Calu3 (cell line): Measurements from ENCODE around the gene IRX1. TPM values are rescaled to one million over a fixed set of nuclear protein-coding genes. Genes with fewer than 3 reads are reported as not detected.

ENCODE experiments used
- BruUV-seq: library from RNA; stranded (reverse); fragments of 400-500 nt; replicated peaks from 2 replicates; lab custom pipeline; 2021; lab: Mats Ljungman, UMichigan
- CTCF ChIA-PET: fragments of 300-600 bp; sonication (Branson Sonifier 250); formaldehyde crosslinking; loops from one replicate; lab custom pipeline; 2022; ENCODE audit warnings: antibody characterized with exemption; lab: Charles Lee
- DNase-seq: peaks from one replicate; pipeline ENCODE4 v3.0.0; 2022
- H3K27ac Mint-ChIP-seq: one replicate; pipeline ENCODE4 v1.8.0; 2022; ENCODE audit warnings: mixed read lengths; ENCODE audit not compliant: unreplicated experiment
- H3K27me3 Mint-ChIP-seq: one replicate; pipeline ENCODE4 v1.8.0; 2022; ENCODE audit warnings: mixed read lengths; ENCODE audit not compliant: unreplicated experiment
- H3K36me3 Mint-ChIP-seq: one replicate; pipeline ENCODE4 v1.8.0; 2022; ENCODE audit warnings: mild to moderate bottlenecking, moderate library complexity, mixed read lengths; ENCODE audit not compliant: insufficient read depth, unreplicated experiment
- H3K4me1 Mint-ChIP-seq: one replicate; pipeline ENCODE4 v1.8.0; 2022; ENCODE audit warnings: mild to moderate bottlenecking, low read depth, mixed read lengths; ENCODE audit not compliant: unreplicated experiment
- H3K4me3 Mint-ChIP-seq: one replicate; pipeline ENCODE4 v1.8.0; 2022; ENCODE audit warnings: mild to moderate bottlenecking, low read depth, moderate library complexity, mixed read lengths; ENCODE audit not compliant: unreplicated experiment
- H3K9me3 Mint-ChIP-seq: one replicate; pipeline ENCODE4 v1.8.0; 2022; ENCODE audit warnings: low read depth, mixed read lengths; ENCODE audit not compliant: unreplicated experiment
- CTCF ChIP-seq: fragments of 200-600 bp; IDR thresholded peaks from one replicate; pipeline ENCODE4 v1.8.0; 2022; ENCODE audit warnings: antibody characterized with exemption; ENCODE audit not compliant: unreplicated experiment
- intact Hi-C: fragments of 100-400 bp; cut with micrococcal nuclease; formaldehyde crosslinking; loops from one replicate; pipeline ENCODE4 v1.10.0; 2022; ENCODE audit not compliant: unreplicated experiment
- total RNA-seq: library from RNA; stranded (reverse); gene quantifications from 2 replicates; pipeline ENCODE4 v1.2.3, GENCODE V29; 2022

The IRX1 gene
- total RNA-seq, 1 experiment from 2014 or later: not detected

DNA sequence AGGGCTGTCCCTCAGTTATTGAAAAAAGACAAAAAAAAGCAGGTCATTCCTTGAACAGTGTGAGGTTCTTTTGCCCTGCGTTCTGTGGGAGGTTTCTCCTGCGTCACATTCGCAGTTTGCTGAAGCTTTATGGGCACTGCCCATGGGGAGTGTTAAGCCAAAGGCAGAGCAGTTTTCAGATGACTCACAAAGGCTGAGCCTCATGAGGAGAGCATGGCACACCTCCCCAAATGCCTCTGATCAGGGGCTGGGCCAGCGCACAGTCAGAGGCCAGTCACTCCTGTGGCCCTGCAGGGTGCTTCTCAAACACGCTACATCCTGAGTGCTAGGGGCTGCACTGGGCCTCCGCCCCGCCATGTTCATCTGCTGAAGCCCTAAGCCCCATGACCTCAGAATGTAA, 38.4 kb downstream of the IRX1 start:
- BruUV-seq: no TSS peak
- H3K9me3 Mint-ChIP-seq: peaks cover 11% of the 10 kb centered on the region

GRCh38 chr5:3639175-3639574, 43.5 kb downstream of the IRX1 start:
- no TSS peak for BruUV-seq

More for the DNA sequence above, 38.4 kb downstream of the IRX1 start:
- no peak for DNase-seq
- no peak for TF ChIP-seq CTCF
- H3K36me3 Mint-ChIP-seq: no peaks in the 10 kb centered on the region
- H3K27ac Mint-ChIP-seq: no peak overlapping the region
- no peak overlapping the region for H3K4me3 Mint-ChIP-seq
- H3K4me1 Mint-ChIP-seq: no peaks in the 10 kb centered on the region
- CTCF ChIA-PET: no interaction called here
- no peaks in the 10 kb centered on the region for H3K27me3 Mint-ChIP-seq
- intact Hi-C loops: no loop called here

DNA sequence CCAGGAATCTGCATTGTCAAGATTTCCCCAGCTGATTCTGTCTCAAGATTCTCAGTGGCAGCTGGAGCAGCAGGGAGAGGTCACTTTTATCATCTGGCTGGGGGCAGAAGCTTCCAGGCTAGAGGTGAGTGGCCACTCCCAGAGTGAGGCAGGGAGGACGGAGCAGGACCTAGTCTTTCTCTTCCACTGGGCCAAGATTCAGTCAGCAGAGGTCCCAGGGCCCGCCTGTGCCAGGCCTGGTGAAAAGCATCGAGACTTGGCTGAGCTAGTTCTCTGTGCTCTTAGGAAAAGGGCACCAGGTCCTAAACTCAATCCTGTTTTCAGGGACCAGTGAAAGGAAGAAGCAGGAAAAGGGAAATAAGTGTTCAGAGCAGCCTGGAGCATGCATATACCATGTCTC, 46.6 kb downstream of the IRX1 start:
- DNase-seq: no peak
- no peaks in the 10 kb centered on the region for H3K4me1 Mint-ChIP-seq
- CTCF ChIA-PET: no interaction called here
- no peak for TF ChIP-seq CTCF
- H3K4me3 Mint-ChIP-seq: no peak overlapping the region
- H3K9me3 Mint-ChIP-seq: peaks cover 10% of the 10 kb centered on the region
- intact Hi-C loops: no loop called here
- no peaks in the 10 kb centered on the region for H3K36me3 Mint-ChIP-seq
- no peaks in the 10 kb centered on the region for H3K27me3 Mint-ChIP-seq
- no peak overlapping the region for H3K27ac Mint-ChIP-seq
- no TSS peak for BruUV-seq

More at GRCh38 chr5:3639175-3639574, 43.5 kb downstream of the IRX1 start:
- Mint-ChIP-seq H3K27me3 (no peaks in the 10 kb centered on the region), H3K27ac (no peak overlapping the region), H3K4me3 (no peak overlapping the region), H3K36me3 (no peaks in the 10 kb centered on the region), H3K9me3 (peaks cover 10% of the 10 kb centered on the region), H3K4me1 (no peaks in the 10 kb centered on the region)
- TF ChIP-seq CTCF: no peak
- CTCF ChIA-PET: no interaction called here
- intact Hi-C loops: no loop called here
- DNase-seq: no peak

DNA sequence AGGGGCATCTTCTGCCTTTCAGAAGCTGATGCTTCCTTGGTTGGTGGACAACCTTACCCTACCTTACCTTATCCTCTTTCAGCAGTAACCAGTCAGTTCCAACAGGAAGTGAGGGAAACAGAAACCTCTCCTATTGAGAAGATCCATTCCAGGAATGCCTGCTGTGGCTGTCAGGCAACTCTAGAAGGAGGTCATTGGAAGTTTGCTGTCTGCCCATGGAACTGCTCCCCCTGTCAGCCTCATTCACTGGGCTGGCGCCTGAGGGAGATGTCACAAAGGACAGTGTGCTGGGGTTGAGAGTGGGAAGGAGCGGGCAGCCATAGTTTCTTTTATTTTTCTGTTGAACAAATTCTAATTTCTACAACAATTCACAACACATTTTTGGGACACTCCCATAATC, 54.7 kb downstream of the IRX1 start:
- no peak for TF ChIP-seq CTCF
- no peaks in the 10 kb centered on the region for H3K4me1 Mint-ChIP-seq
- intact Hi-C loops: no loop called here
- H3K36me3 Mint-ChIP-seq: no peaks in the 10 kb centered on the region
- H3K27ac Mint-ChIP-seq: no peak overlapping the region
- no TSS peak for BruUV-seq
- DNase-seq: no peak
- CTCF ChIA-PET: no interaction called here
- H3K9me3 Mint-ChIP-seq: peaks cover 10% of the 10 kb centered on the region
- H3K4me3 Mint-ChIP-seq: no peak overlapping the region
- no peaks in the 10 kb centered on the region for H3K27me3 Mint-ChIP-seq

DNA sequence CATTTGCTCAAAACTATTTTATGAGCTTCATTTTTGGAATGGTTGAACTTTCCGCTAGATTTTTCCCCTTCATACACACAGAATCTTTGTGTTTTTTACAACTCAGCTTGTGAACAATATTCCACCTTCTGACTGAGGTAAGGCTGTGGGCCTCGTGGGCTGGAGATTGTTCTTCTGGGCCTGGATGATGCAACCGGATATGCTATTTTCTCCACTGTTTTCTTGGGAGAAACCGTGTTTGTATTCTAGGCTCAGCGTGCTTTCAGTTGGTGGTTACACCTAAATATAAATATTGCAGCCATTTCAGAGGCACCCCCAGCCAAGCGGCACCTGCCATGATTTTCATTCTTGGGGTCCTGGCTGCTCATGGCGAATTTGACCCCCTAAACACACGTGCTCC, 55.2 kb downstream of the IRX1 start:
- Mint-ChIP-seq H3K36me3 (no peaks in the 10 kb centered on the region), H3K27ac (no peak overlapping the region), H3K4me3 (no peak overlapping the region), H3K9me3 (peaks cover 10% of the 10 kb centered on the region), H3K4me1 (no peaks in the 10 kb centered on the region), H3K27me3 (no peaks in the 10 kb centered on the region)
- BruUV-seq: no TSS peak
- no peak for TF ChIP-seq CTCF
- intact Hi-C loops: no loop called here
- DNase-seq: no peak
- CTCF ChIA-PET: no interaction called here
